HG03558 (cell line): ENCODE results near the gene SMPX.
"Not testable (repeated sequence)": the region's sequence is repeated elsewhere in the genome, so short reads cannot be mapped to it uniquely, and the experiment has no call there.

Experiments used
- ATAC-seq: cut with Tn5 transposase; IDR thresholded peaks from one replicate; pipeline ENCODE4 v1.9.1; 2021; ENCODE audit warnings: moderate number of reproducible peaks; ENCODE audit not compliant: unreplicated experiment; ENCODE audit errors: extremely low read depth

The SMPX gene

GRCh38 chrX:21757960-21758359 lies at the start of gene SMPX:
TSS of gene SMPX (minus strand) at chrX:21758116. CDS start at chrX:21754290, 3,826 bp downstream.
- no peak for ATAC-seq

- ATAC-seq = no peak
These were observed 48.8 kb upstream of the SMPX start for GRCh38 chrX:21806691-21807090.

GRCh38 chrX:21802839-21803238 lies 44.9 kb upstream of the SMPX start:
- ATAC-seq = no peak

- no peak for ATAC-seq
These were observed 44.2 kb upstream of the SMPX start for GRCh38 chrX:21802054-21802670.

- no peak for ATAC-seq
These were observed 42.4 kb upstream of the SMPX start for GRCh38 chrX:21800344-21800770.

- ATAC-seq = no peak
These were observed 41.9 kb upstream of the SMPX start for GRCh38 chrX:21799767-21800166.

- ATAC-seq = no peak
These were observed 40.8 kb upstream of the SMPX start for GRCh38 chrX:21798677-21799219.

GRCh38 chrX:21781976-21782375 lies 24.1 kb upstream of the SMPX start:
- no peak for ATAC-seq

GRCh38 chrX:21781525-21781924 lies 23.6 kb upstream of the SMPX start:
- no peak for ATAC-seq

GRCh38 chrX:21779095-21779494 lies 21.2 kb upstream of the SMPX start:
- ATAC-seq = no peak

GRCh38 chrX:21778236-21778635 lies 20.3 kb upstream of the SMPX start:
- no peak for ATAC-seq

- not testable (repeated sequence) for ATAC-seq
These were observed 17.2 kb upstream of the SMPX start for GRCh38 chrX:21775128-21775527.

- not testable (repeated sequence) for ATAC-seq
These were observed 15.1 kb upstream of the SMPX start for GRCh38 chrX:21773036-21773435.

GRCh38 chrX:21770631-21771321 lies 12.9 kb upstream of the SMPX start:
- ATAC-seq = no peak

GRCh38 chrX:21766101-21766500 lies 8.2 kb upstream of the SMPX start:
- ATAC-seq = no peak

GRCh38 chrX:21764008-21764407 lies 6.1 kb upstream of the SMPX start:
- ATAC-seq = no peak

- ATAC-seq = no peak
These were observed 572 bp upstream of the SMPX start for GRCh38 chrX:21758488-21758887.

GRCh38 chrX:21756785-21757529 lies 959 bp downstream of the SMPX start:
- ATAC-seq = no peak

GRCh38 chrX:21749924-21750323 lies 8.0 kb downstream of the SMPX start:
- no peak for ATAC-seq

GRCh38 chrX:21748235-21748634 lies 9.7 kb downstream of the SMPX start:
- ATAC-seq = no peak

- ATAC-seq = no peak
These were observed 10.4 kb downstream of the SMPX start for GRCh38 chrX:21747558-21747957.
